ENCODE measurements around the gene MRPL10.

The MRPL10 gene

DNA sequence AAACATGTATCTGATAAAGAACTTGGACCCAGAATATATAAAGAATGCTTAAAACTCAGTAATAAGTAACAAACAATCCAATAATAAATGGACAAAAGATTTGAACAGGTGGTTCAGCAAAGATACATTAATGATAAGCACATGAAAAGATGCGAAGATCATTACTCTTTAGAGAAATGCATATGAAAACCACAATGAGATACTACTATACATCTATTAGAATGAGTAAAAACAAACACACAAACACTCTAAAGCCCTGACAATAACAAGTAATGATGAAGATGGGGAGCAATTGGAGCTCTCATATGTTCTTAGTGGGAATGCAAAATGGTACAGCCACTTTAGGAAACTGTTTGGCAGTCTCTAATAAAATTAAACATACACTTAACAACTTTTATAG lies 38.9 kb downstream of the MRPL10 start:
- no peak overlapping the region for H3K4me3 ChIP-seq (ENCODE audit: low read depth, low read length)
- H3K27ac ChIP-seq (ENCODE audit: extremely low read depth, low read depth, low read length): no peak overlapping the region
- ChIA-PET POLR2A (no interaction called here), CTCF (interaction anchor here (0.6 to 1.2 kb wide), 3 partner anchors 16 to 58 kb away, joined by 3 read pairs; no protein-coding TSS in a partner anchor)
- no peaks in the 10 kb centered on the region for H3K9me3 ChIP-seq (ENCODE audit: control insufficient read depth, insufficient read depth, low read depth, low read length)
- H3K36me3 ChIP-seq (ENCODE audit: control insufficient read depth in 2 of 2, insufficient read depth in 1 of 2, low read length in 2 of 2): no peaks in the 10 kb centered on the region
- 0 out of 2 replicates have a peak, but pooled peaks cover 2% of the 10 kb centered on the region for H3K4me1 ChIP-seq (ENCODE audit: control insufficient read depth, insufficient read depth, low read length)
- no peak for TF ChIP-seq ZNF670 (tag by site-specific recombination; IDR thresholded peaks at IDR 0.05; ENCODE audit: low read depth)
- TF ChIP-seq ZNF664 (tag by site-specific recombination; IDR thresholded peaks at IDR 0.05): peak; percentile 98
- TF ChIP-seq, protein P1, sequence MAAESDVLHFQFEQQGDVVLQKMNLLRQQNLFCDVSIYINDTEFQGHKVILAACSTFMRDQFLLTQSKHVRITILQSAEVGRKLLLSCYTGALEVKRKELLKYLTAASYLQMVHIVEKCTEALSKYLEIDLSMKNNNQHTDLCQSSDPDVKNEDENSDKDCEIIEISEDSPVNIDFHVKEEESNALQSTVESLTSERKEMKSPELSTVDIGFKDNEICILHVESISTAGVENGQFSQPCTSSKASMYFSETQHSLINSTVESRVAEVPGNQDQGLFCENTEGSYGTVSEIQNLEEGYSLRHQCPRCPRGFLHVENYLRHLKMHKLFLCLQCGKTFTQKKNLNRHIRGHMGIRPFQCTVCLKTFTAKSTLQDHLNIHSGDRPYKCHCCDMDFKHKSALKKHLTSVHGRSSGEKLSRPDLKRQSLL (tag by site-specific recombination; IDR thresholded peaks at IDR 0.05): no peak

DNA sequence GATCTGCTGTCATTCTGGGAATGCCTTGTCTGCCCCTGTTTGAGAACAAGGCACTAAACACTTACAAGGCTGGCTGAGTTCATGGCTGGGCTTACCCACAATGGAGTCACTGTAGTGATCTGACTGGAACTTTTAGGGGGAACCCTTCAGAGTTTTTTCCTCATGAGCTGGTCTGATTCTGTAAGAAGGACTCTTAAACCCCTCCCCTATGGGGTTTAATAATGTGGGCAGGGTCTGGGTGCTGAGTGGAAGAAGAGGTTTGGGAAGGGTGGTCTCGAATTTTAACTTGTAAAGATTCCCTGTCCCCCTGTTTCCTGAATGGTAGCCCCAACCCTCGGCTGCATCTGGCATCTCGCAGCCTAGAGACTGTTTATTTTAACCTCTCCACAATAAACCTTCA lies 40.3 kb downstream of the MRPL10 start:
- H3K4me1 ChIP-seq (ENCODE audit: control insufficient read depth, insufficient read depth, low read length): 0 out of 2 replicates have a peak, but pooled peaks cover 2% of the 10 kb centered on the region
- H3K36me3 ChIP-seq (ENCODE audit: control insufficient read depth in 2 of 2, insufficient read depth in 1 of 2, low read length in 2 of 2): no peaks in the 10 kb centered on the region
- no peak for TF ChIP-seq ZNF23 (tag by site-specific recombination; IDR thresholded peaks at IDR 0.05; ENCODE audit: borderline replicate concordance)
- TF ChIP-seq, protein P2, sequence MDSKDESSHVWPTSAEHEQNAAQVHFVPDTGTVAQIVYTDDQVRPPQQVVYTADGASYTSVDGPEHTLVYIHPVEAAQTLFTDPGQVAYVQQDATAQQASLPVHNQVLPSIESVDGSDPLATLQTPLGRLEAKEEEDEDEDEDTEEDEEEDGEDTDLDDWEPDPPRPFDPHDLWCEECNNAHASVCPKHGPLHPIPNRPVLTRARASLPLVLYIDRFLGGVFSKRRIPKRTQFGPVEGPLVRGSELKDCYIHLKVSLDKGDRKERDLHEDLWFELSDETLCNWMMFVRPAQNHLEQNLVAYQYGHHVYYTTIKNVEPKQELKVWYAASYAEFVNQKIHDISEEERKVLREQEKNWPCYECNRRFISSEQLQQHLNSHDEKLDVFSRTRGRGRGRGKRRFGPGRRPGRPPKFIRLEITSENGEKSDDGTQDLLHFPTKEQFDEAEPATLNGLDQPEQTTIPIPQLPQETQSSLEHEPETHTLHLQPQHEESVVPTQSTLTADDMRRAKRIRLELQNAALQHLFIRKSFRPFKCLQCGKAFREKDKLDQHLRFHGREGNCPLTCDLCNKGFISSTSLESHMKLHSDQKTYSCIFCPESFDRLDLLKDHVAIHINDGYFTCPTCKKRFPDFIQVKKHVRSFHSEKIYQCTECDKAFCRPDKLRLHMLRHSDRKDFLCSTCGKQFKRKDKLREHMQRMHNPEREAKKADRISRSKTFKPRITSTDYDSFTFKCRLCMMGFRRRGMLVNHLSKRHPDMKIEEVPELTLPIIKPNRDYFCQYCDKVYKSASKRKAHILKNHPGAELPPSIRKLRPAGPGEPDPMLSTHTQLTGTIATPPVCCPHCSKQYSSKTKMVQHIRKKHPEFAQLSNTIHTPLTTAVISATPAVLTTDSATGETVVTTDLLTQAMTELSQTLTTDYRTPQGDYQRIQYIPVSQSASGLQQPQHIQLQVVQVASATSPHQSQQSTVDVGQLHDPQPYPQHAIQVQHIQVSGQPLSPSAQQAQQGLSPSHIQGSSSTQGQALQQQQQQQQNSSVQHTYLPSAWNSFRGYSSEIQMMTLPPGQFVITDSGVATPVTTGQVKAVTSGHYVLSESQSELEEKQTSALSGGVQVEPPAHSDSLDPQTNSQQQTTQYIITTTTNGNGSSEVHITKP (tag by site-specific recombination; IDR thresholded peaks at IDR 0.05): peak; percentile 98
- no peak for TF ChIP-seq KLF16 (tag by site-specific recombination; IDR thresholded peaks at IDR 0.05)
- ChIA-PET CTCF (interaction anchor here (0.6 to 1.1 kb wide), 3 partner anchors 25 to 56 kb away, joined by 3 to 4 read pairs (median 3); no protein-coding TSS in a partner anchor), POLR2A (no interaction called here)
- H3K27ac ChIP-seq (ENCODE audit: extremely low read depth, low read depth, low read length): no peak overlapping the region
- H3K4me3 ChIP-seq (ENCODE audit: low read depth, low read length): no peak overlapping the region
- no peaks in the 10 kb centered on the region for H3K9me3 ChIP-seq (ENCODE audit: control insufficient read depth, insufficient read depth, low read depth, low read length)

DNA sequence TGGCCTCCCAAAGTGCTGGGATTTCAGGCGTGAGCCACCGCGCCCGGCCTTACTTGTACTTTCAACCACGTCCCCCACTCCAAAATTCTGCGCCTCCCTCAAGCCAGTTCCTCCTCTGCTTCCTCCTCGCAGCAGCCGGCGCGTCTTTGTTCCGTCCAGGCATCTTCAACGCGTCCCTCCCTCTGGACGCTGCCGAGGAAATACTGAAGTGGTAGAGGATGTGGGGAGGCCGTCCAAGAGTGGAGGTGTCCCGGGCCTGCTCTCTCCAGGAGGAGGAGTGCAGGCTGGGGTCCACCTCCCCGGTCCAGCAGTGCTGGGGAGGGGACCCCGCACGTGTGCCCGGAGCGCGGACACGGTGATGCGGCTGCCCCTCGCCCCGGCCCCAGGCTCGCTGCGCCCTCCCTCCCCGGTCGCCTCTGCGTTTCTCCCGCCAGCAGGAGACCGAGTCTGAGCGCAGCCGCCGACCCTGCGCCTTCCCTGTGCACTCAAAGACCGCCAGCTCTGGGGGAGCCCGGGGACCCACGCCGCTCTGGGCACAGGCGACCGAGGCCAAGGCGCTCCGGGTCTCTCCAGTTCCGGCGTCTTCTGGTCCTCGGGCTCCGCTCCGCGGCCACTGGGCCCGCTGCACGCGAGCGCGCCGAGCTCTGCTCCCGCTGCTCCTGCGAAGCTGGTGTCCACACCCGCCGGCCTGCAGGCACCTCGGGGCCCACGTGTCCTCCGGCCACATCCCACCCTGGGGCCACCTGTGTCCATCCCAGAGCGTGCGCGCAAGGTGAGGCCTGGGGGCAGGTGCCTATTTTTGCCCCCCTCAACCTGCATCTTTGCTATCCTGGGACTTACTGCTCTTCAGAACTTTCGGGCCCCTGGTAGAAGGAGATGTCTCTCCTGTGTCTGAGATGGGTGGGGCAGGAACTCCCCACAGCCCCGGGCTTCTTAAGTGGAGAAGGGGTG lies 41.5 kb downstream of the MRPL10 start:
- CTCF ChIA-PET: interaction anchor here (0.6 to 1.2 kb wide), 11 partner anchors 12 to 1332 kb away, joined by 3 to 15 read pairs (median 3); partner anchors contain the start of genes LRRC46 and MRPL10
- Histone ChIP-seq H3K4me1 (ENCODE audit: control insufficient read depth, insufficient read depth, low read length) (0 out of 2 replicates have a peak, but pooled peaks cover 2% of the 10 kb centered on the region), H3K27ac (ENCODE audit: extremely low read depth, low read depth, low read length) (no peak overlapping the region), H3K36me3 (ENCODE audit: control insufficient read depth in 2 of 2, insufficient read depth in 1 of 2, low read length in 2 of 2) (no peaks in the 10 kb centered on the region), H3K4me3 (ENCODE audit: low read depth, low read length) (peak overlapping the region; percentile 50), H3K9me3 (ENCODE audit: control insufficient read depth, insufficient read depth, low read depth, low read length) (no peaks in the 10 kb centered on the region)
- POLR2A ChIA-PET: interaction anchor here (0.6 to 0.7 kb wide), 2 partner anchors 20 to 92 kb away, joined by 6 to 7 read pairs; no protein-coding TSS in a partner anchor
- TF ChIP-seq, protein P2 (tag by site-specific recombination; IDR thresholded peaks at IDR 0.05): 0 out of 2 replicates have a peak, but pooled peaks have one; percentile 17
- TF ChIP-seq ZNF548 (tag by site-specific recombination; IDR thresholded peaks at IDR 0.05) (no peak), BCL11A (tag by site-specific recombination; IDR thresholded peaks at IDR 0.05; ENCODE audit: low read depth) (no peak), HOXD13 (CRISPR knock-in tag; IDR thresholded peaks at IDR 0.05; ENCODE audit: borderline replicate concordance) (no peak), FEZF1 (tag by site-specific recombination; IDR thresholded peaks at IDR 0.05) (no peak)
- TF ChIP-seq, protein P3, sequence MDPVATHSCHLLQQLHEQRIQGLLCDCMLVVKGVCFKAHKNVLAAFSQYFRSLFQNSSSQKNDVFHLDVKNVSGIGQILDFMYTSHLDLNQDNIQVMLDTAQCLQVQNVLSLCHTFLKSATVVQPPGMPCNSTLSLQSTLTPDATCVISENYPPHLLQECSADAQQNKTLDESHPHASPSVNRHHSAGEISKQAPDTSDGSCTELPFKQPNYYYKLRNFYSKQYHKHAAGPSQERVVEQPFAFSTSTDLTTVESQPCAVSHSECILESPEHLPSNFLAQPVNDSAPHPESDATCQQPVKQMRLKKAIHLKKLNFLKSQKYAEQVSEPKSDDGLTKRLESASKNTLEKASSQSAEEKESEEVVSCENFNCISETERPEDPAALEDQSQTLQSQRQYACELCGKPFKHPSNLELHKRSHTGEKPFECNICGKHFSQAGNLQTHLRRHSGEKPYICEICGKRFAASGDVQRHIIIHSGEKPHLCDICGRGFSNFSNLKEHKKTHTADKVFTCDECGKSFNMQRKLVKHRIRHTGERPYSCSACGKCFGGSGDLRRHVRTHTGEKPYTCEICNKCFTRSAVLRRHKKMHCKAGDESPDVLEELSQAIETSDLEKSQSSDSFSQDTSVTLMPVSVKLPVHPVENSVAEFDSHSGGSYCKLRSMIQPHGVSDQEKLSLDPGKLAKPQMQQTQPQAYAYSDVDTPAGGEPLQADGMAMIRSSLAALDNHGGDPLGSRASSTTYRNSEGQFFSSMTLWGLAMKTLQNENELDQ (tag by site-specific recombination; IDR thresholded peaks at IDR 0.05; ENCODE audit: low read depth): no peak
- TF ChIP-seq, protein P4, sequence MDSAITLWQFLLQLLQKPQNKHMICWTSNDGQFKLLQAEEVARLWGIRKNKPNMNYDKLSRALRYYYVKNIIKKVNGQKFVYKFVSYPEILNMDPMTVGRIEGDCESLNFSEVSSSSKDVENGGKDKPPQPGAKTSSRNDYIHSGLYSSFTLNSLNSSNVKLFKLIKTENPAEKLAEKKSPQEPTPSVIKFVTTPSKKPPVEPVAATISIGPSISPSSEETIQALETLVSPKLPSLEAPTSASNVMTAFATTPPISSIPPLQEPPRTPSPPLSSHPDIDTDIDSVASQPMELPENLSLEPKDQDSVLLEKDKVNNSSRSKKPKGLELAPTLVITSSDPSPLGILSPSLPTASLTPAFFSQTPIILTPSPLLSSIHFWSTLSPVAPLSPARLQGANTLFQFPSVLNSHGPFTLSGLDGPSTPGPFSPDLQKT (IDR thresholded peaks at IDR 0.05; ENCODE audit: borderline replicate concordance, low read depth, low read length): no peak
- TF ChIP-seq, protein P5, sequence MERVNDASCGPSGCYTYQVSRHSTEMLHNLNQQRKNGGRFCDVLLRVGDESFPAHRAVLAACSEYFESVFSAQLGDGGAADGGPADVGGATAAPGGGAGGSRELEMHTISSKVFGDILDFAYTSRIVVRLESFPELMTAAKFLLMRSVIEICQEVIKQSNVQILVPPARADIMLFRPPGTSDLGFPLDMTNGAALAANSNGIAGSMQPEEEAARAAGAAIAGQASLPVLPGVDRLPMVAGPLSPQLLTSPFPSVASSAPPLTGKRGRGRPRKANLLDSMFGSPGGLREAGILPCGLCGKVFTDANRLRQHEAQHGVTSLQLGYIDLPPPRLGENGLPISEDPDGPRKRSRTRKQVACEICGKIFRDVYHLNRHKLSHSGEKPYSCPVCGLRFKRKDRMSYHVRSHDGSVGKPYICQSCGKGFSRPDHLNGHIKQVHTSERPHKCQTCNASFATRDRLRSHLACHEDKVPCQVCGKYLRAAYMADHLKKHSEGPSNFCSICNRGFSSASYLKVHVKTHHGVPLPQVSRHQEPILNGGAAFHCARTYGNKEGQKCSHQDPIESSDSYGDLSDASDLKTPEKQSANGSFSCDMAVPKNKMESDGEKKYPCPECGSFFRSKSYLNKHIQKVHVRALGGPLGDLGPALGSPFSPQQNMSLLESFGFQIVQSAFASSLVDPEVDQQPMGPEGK (tag by site-specific recombination; IDR thresholded peaks at IDR 0.05): peak; percentile 49

All from HEK293 (cell line).